IMR-90 (cell line): ENCODE data around the gene ARSH.

Experiments used
- CEBPB ChIP-seq: IDR thresholded peaks from 2 replicates; pipeline ENCODE4 v1.6.1; 2012; ENCODE audit warnings: low read depth, low read length, improper control_type of control experiment
- CHD1 ChIP-seq: IDR thresholded peaks from 2 replicates; pipeline ENCODE4 v1.6.1; 2012; ENCODE audit warnings: low read depth, low read length, improper control_type of control experiment
- ELK1 ChIP-seq: fragments of 150-350 bp; IDR thresholded peaks from 2 replicates; pipeline ENCODE4 v1.6.1; 2016; ENCODE audit warnings: low read depth, mild to moderate bottlenecking, low read length, moderate library complexity, borderline replicate concordance
- FOS ChIP-seq: fragments of 150-350 bp; IDR thresholded peaks from 2 replicates; pipeline ENCODE4 v1.6.1; 2016; ENCODE audit warnings: low read depth, low read length
- MAFK ChIP-seq: IDR thresholded peaks from 2 replicates; pipeline ENCODE4 v1.6.1; 2012; ENCODE audit warnings: low read depth, low read length, improper control_type of control experiment
- MAZ ChIP-seq: IDR thresholded peaks from 2 replicates; pipeline ENCODE4 v1.6.1; 2012; ENCODE audit warnings: low read depth, mild to moderate bottlenecking, low read length, improper control_type of control experiment, moderate library complexity, borderline replicate concordance
- MXI1 ChIP-seq: IDR thresholded peaks from 2 replicates; pipeline ENCODE4 v1.6.1; 2012; ENCODE audit warnings: low read depth, mild to moderate bottlenecking, low read length, moderate library complexity, borderline replicate concordance
- POLR2A ChIP-seq: IDR thresholded peaks from 2 replicates; pipeline ENCODE4 v1.6.1; 2012; ENCODE audit warnings: mild to moderate bottlenecking, low read depth, low read length
- RAD21 ChIP-seq: IDR thresholded peaks from 2 replicates; pipeline ENCODE4 v1.6.1; 2012; ENCODE audit warnings: low read length, improper control_type of control experiment
- RFX5 ChIP-seq: IDR thresholded peaks from 2 replicates; pipeline ENCODE4 v1.8.0; 2012; ENCODE audit warnings: low read depth, mild to moderate bottlenecking, low read length, moderate library complexity
- SMC3 ChIP-seq: fragments of 150-350 bp; IDR thresholded peaks from 2 replicates; pipeline ENCODE4 v1.6.1; 2016; ENCODE audit warnings: low read depth, mild to moderate bottlenecking, antibody characterized with exemption, low read length, moderate library complexity
- TF ChIP-seq, protein P1 (sequence below): conservative IDR thresholded peaks from 2 replicates; pipeline ENCODE4 v1.5.1; 2012; ENCODE audit warnings: mild to moderate bottlenecking, low read depth, low read length, improper control_type of control experiment
- TF ChIP-seq, protein P2 (sequence below): fragments of 150-350 bp; IDR thresholded peaks from 2 replicates; pipeline ENCODE4 v1.6.1; 2017; ENCODE audit warnings: mild to moderate bottlenecking, antibody characterized with exemption, low read length, low read depth

DNA sequence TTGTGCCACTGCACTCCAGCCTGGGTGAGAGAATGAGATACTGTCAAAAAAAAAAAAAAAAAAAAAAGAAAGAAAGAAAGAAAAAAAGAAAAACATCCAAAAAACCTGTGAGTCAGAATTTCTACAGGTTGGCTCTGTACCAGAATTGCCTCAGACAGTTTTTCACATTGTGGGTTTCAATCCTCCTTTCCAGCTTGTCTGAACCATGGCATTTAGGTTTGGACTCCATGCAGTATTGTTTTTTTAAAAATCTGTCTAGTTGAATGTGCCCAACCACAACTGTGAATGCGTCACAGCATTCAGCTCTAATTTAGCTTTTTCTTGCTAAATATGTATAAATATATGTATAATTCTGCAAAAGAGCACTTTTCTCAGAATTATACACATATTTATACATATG lies 31.4 kb upstream of the ARSH start:
- TF ChIP-seq, protein P1, sequence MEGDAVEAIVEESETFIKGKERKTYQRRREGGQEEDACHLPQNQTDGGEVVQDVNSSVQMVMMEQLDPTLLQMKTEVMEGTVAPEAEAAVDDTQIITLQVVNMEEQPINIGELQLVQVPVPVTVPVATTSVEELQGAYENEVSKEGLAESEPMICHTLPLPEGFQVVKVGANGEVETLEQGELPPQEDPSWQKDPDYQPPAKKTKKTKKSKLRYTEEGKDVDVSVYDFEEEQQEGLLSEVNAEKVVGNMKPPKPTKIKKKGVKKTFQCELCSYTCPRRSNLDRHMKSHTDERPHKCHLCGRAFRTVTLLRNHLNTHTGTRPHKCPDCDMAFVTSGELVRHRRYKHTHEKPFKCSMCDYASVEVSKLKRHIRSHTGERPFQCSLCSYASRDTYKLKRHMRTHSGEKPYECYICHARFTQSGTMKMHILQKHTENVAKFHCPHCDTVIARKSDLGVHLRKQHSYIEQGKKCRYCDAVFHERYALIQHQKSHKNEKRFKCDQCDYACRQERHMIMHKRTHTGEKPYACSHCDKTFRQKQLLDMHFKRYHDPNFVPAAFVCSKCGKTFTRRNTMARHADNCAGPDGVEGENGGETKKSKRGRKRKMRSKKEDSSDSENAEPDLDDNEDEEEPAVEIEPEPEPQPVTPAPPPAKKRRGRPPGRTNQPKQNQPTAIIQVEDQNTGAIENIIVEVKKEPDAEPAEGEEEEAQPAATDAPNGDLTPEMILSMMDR = no peak
- TF ChIP-seq POLR2A (no peak), CEBPB (no peak), RAD21 (no peak), SMC3 (no peak), MAZ (no peak), MXI1 (no peak), CHD1 (no peak), FOS (no peak), ELK1 (no peak), RFX5 (no peak), MAFK (no peak)
- TF ChIP-seq, protein P2, sequence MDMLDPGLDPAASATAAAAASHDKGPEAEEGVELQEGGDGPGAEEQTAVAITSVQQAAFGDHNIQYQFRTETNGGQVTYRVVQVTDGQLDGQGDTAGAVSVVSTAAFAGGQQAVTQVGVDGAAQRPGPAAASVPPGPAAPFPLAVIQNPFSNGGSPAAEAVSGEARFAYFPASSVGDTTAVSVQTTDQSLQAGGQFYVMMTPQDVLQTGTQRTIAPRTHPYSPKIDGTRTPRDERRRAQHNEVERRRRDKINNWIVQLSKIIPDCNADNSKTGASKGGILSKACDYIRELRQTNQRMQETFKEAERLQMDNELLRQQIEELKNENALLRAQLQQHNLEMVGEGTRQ = no peak
